H1 (cell line): Measurements from ENCODE around the gene SLC22A9. TPM values are rescaled to one million over a fixed set of nuclear protein-coding genes. Genes with fewer than 3 reads are reported as not detected.

Experiments
- CTCF ChIA-PET: fragments of 300-600 bp; sonication (Branson Sonifier 250); formaldehyde crosslinking; loops from one replicate; lab custom pipeline; 2021; ENCODE audit not compliant: partially characterized antibody; lab: Charles Lee
- POLR2A ChIA-PET: fragments of 300-600 bp; sonication (Branson Sonifier 250); formaldehyde crosslinking; loops from one replicate; lab custom pipeline; 2021; ENCODE audit warnings: inconsistent platforms; ENCODE audit not compliant: partially characterized antibody; lab: Charles Lee
- DNase-seq, 2 experiments: peaks; one replicate each; pipeline versions ENCODE4 v3.0.0 to v3.0.0-alpha.2; 2010 to 2022; ENCODE audit warnings: low spot score in 2 of 2, low read depth in 1 of 2, mixed read lengths in 1 of 2
- FAIRE-seq: peaks from 2 replicates; lab custom pipeline; 2011; peaks lifted over from hg19 to GRCh38; lab: Jason Lieb, UNC
- H2AFZ ChIP-seq: 2 replicates; pipeline ENCODE4 v1.8.1; 2012; ENCODE audit warnings: low read length, inconsistent platforms
- H2AK5ac ChIP-seq: 2 replicates; pipeline ENCODE4 v1.6.1; 2013; ENCODE audit warnings: low read depth, low read length
- H2BK120ac ChIP-seq: replicated peaks from 2 replicates; pipeline ENCODE3; 2013; ENCODE audit warnings: low read depth, low read length, inconsistent platforms
- H2BK12ac ChIP-seq: 2 replicates; pipeline ENCODE4 v1.6.1; 2013; ENCODE audit warnings: low read depth, low read length
- H2BK15ac ChIP-seq: 2 replicates; pipeline ENCODE4 v1.6.1; 2013; ENCODE audit warnings: low read length
- H2BK20ac ChIP-seq: 2 replicates; pipeline ENCODE4 v1.6.1; 2013; ENCODE audit warnings: low read length
- H2BK5ac ChIP-seq: 2 replicates; pipeline ENCODE4 v1.6.1; 2013; ENCODE audit warnings: low read depth, low read length
- H3K14ac ChIP-seq: 2 replicates; pipeline ENCODE4 v1.6.1; 2013; ENCODE audit warnings: inconsistent platforms; ENCODE audit not compliant: insufficient read length
- H3K18ac ChIP-seq: 2 replicates; pipeline ENCODE4 v1.6.1; 2013; ENCODE audit warnings: low read length; ENCODE audit errors: extremely low read depth
- H3K23ac ChIP-seq: 2 replicates; pipeline ENCODE4 v1.6.1; 2013; ENCODE audit warnings: inconsistent platforms; ENCODE audit not compliant: insufficient read length
- H3K23me2 ChIP-seq: 2 replicates; pipeline ENCODE4 v1.6.1; 2013; ENCODE audit warnings: low read depth, low read length
- H3K27ac ChIP-seq: 2 replicates; pipeline ENCODE4 v1.6.1; 2011; ENCODE audit warnings: low read depth, low read length, inconsistent platforms
- H3K27me3 ChIP-seq, 4 experiments: replicated peaks in 1 of 4; 1 replicate in 1 of 4; 2 replicates in 3 of 4; pipeline versions ENCODE4 v1.6.1 to v1.8.1; 2011 to 2013; ENCODE audit warnings: low read length in 3 of 4, mild to moderate bottlenecking in 3 of 4, inconsistent platforms in 2 of 4, mixed read lengths in 2 of 4, moderate library complexity in 1 of 4; ENCODE audit not compliant: control insufficient read depth in 3 of 4, insufficient read depth in 3 of 4; ENCODE audit errors: extremely low read depth in 1 of 4
- H3K36me3 ChIP-seq, 4 experiments: 2 replicates each; pipeline versions ENCODE4 v1.6.1 to v1.8.1; 2011 to 2013; ENCODE audit warnings: mild to moderate bottlenecking in 4 of 4, low read length in 3 of 4, moderate library complexity in 2 of 4, control low read depth in 1 of 4, inconsistent platforms in 1 of 4; ENCODE audit not compliant: insufficient read depth in 4 of 4, control insufficient read depth in 2 of 4
- H3K4ac ChIP-seq: replicated peaks from 2 replicates; pipeline ENCODE3; 2013; ENCODE audit warnings: low read length, low read depth, mixed read lengths, inconsistent platforms; ENCODE audit not compliant: insufficient read length
- H3K4me1 ChIP-seq, 4 experiments: replicated peaks in 1 of 4; 1 replicate in 1 of 4; 2 replicates in 3 of 4; pipeline versions ENCODE4 v1.6.1 to v1.8.1; 2011 to 2013; ENCODE audit warnings: low read length in 3 of 4, inconsistent platforms in 2 of 4, mixed read lengths in 1 of 4; ENCODE audit not compliant: insufficient read depth in 4 of 4, control insufficient read depth in 3 of 4
- H3K4me2 ChIP-seq, 2 experiments: 2 replicates each; pipeline versions ENCODE4 v1.6.1 to v1.8.1; 2011 to 2013; ENCODE audit warnings: low read depth in 2 of 2, low read length in 2 of 2, control low read depth in 1 of 2, inconsistent platforms in 1 of 2, mild to moderate bottlenecking in 1 of 2; ENCODE audit not compliant: insufficient read depth in 1 of 2
- H3K4me3 ChIP-seq, 4 experiments: fragments of 200-600, 300-600 bp in 1 of 4; sonication (generic), shearing (Covaris generic), sonication (Bioruptor Twin) in 1 of 4; 2 replicates each; pipeline versions ENCODE4 v1.5.1 to v1.8.1; 2011 to 2016; ENCODE audit warnings: low read length in 4 of 4, low read depth in 3 of 4, control low read depth in 2 of 4, inconsistent platforms in 2 of 4, mild to moderate bottlenecking in 2 of 4, mixed read lengths in 1 of 4, moderate library complexity in 1 of 4; ENCODE audit not compliant: insufficient read depth in 2 of 4; ENCODE audit errors: extremely low read depth in 1 of 4
- H3K56ac ChIP-seq: replicated peaks from 2 replicates; pipeline ENCODE3; 2013; ENCODE audit warnings: low read depth, mild to moderate bottlenecking, mixed read lengths, low read length, inconsistent platforms; ENCODE audit not compliant: insufficient read length
- H3K79me1 ChIP-seq: 2 replicates; pipeline ENCODE4 v1.6.1; 2013; ENCODE audit warnings: low read depth, low read length, control low read depth
- H3K79me2 ChIP-seq, 2 experiments: 2 replicates each; pipeline versions ENCODE4 v1.6.1 to v1.8.1; 2012 to 2013; ENCODE audit warnings: low read length in 2 of 2, mild to moderate bottlenecking in 2 of 2, inconsistent platforms in 1 of 2; ENCODE audit not compliant: insufficient read depth in 2 of 2, control insufficient read depth in 1 of 2
- H3K9ac ChIP-seq, 4 experiments: replicated peaks in 1 of 4; 1 replicate in 1 of 4; 2 replicates in 3 of 4; pipeline versions ENCODE4 v1.6.1 to v1.8.1; 2011 to 2013; ENCODE audit warnings: low read depth in 3 of 4, low read length in 3 of 4, control low read depth in 2 of 4, mild to moderate bottlenecking in 2 of 4, moderate library complexity in 2 of 4, inconsistent platforms in 1 of 4; ENCODE audit errors: extremely low read depth in 1 of 4
- H3K9me3 ChIP-seq, 2 experiments: 2 replicates each; pipeline versions ENCODE4 v1.6.1 to v1.8.1; 2012 to 2013; ENCODE audit warnings: mild to moderate bottlenecking in 2 of 2, moderate library complexity in 2 of 2, control low read depth in 1 of 2, inconsistent platforms in 1 of 2, low read depth in 1 of 2, low read length in 1 of 2, mixed read lengths in 1 of 2; ENCODE audit not compliant: insufficient read depth in 2 of 2
- H4K20me1 ChIP-seq, 2 experiments: replicated peaks in 1 of 2; 2 replicates each; pipeline versions ENCODE3 to v1.8.1; 2011 to 2013; ENCODE audit warnings: inconsistent platforms in 2 of 2, low read length in 2 of 2, mild to moderate bottlenecking in 1 of 2; ENCODE audit not compliant: insufficient read depth in 2 of 2, control insufficient read depth in 1 of 2
- H4K5ac ChIP-seq: 2 replicates; pipeline ENCODE4 v1.6.1; 2013; ENCODE audit warnings: low read length, low read depth, mixed read lengths, inconsistent platforms; ENCODE audit not compliant: insufficient read length
- H4K8ac ChIP-seq: 2 replicates; pipeline ENCODE4 v1.8.0; 2013; ENCODE audit warnings: mild to moderate bottlenecking, moderate library complexity, low read length, inconsistent platforms; ENCODE audit not compliant: insufficient read depth; ENCODE audit errors: extremely low read depth
- H4K91ac ChIP-seq: replicated peaks from 2 replicates; pipeline ENCODE3; 2013; ENCODE audit warnings: low read length, mixed read lengths, inconsistent platforms; ENCODE audit not compliant: insufficient read length
- EP300 ChIP-seq, 2 experiments: IDR thresholded peaks; 1 replicate in 1 of 2; 2 replicates in 1 of 2; pipeline ENCODE4 v1.6.1; 2011 to 2012; ENCODE audit warnings: low read depth in 2 of 2, low read length in 2 of 2, mild to moderate bottlenecking in 2 of 2, borderline replicate concordance in 1 of 2, inconsistent platforms in 1 of 2, moderate library complexity in 1 of 2
- GABPA ChIP-seq: IDR thresholded peaks from 2 replicates; pipeline ENCODE4 v1.6.1; 2011; ENCODE audit warnings: mild to moderate bottlenecking, low read length, moderate library complexity, borderline replicate concordance; ENCODE audit not compliant: insufficient read depth
- HDAC2 ChIP-seq, 2 experiments: fragments of 300-600 bp in 1 of 2; sonication (generic) in 1 of 2; IDR thresholded peaks; 2 replicates each; pipeline ENCODE4 v1.6.1; 2011 to 2012; ENCODE audit warnings: low read depth in 2 of 2, low read length in 2 of 2, mild to moderate bottlenecking in 2 of 2, moderate library complexity in 2 of 2, borderline replicate concordance in 1 of 2, inconsistent platforms in 1 of 2
- JUN ChIP-seq: IDR thresholded peaks from 2 replicates; pipeline ENCODE4 v1.6.1; 2011; ENCODE audit warnings: low read depth, mild to moderate bottlenecking, improper control_type of control experiment, low read length
- KDM4A ChIP-seq: IDR thresholded peaks from one replicate; pipeline ENCODE4 v1.7.1; 2012; ENCODE audit warnings: low read depth, mild to moderate bottlenecking, moderate library complexity, low read length, inconsistent platforms; ENCODE audit not compliant: severe bottlenecking
- SIRT6 ChIP-seq: IDR thresholded peaks from one replicate; pipeline ENCODE4 v1.7.1; 2012; ENCODE audit warnings: low read length, inconsistent platforms
- YY1 ChIP-seq: IDR thresholded peaks from 2 replicates; pipeline ENCODE4 v1.6.1; 2011; ENCODE audit warnings: low read depth, mild to moderate bottlenecking, low read length
- WGBS, 2 experiments: shearing (Covaris generic) in 1 of 2; methylation state at CpG; one replicate each; pipeline versions ENCODE4 v1.1.6 to v1.1.7; 2013 to 2015; ENCODE audit warnings: low lambda C conversion rate in 2 of 2, mixed read lengths in 2 of 2, inconsistent platforms in 1 of 2, low coverage in 1 of 2, missing lambda C conversion rate in 1 of 2; ENCODE audit not compliant: insufficient replicate concordance in 2 of 2, insufficient coverage in 1 of 2, insufficient read length in 1 of 2; ENCODE audit errors: extremely low coverage in 1 of 2, missing lambda C conversion rate in 1 of 2; 5-methylcytosine and 5-hydroxymethylcytosine counted together
- polyA plus RNA-seq, 7 experiments: library from polyadenylated mRNA; depleted of rRNA in 3 of 7; stranded (reverse) in 5 of 7; unstranded in 2 of 7; fragments of >200 nt in 5 of 7; fragments of 200-250 nt in 2 of 7; gene quantifications; 1 replicate in 5 of 7; 2 replicates in 1 of 7; 4 replicates in 1 of 7; pipeline versions ENCODE4 v1.2.1 to v1.2.3, GENCODE V29; 2011 to 2013; ENCODE audit warnings: missing spikeins in 2 of 7, mixed read lengths in 2 of 7
- total RNA-seq: library from RNA; stranded (reverse); fragmentation: NEBNext Ultra II Directional; extraction: Animal tissue kit (Norgen Biotek cat#: 25700); gene quantifications from 2 replicates; pipeline ENCODE4 v1.2.1, GENCODE V29; 2021

SLC22A9 gene
- total and polyA plus RNA-seq, 2 of the 8 experiments (the other 6 are each of a cell fraction or from before 2014, with no cell fraction given), result not detected

DNA sequence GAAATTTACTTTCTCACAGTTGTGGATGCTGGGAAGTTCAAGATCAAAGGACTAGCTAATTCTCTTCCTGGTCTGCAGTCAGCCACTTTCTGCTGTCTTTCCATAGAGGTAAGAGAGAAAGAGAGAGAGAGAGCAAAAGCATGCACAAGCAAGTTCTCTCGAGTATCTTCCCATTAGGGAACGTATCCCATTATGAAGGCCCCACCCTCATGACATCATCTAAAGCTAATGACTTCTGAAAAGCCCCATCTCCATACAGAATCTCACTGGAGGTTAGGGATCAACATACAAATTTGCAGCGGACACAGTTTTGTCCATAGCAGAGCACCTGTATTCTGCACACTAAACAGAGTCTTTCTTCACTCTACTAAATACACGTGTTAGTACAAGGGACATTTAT is 17.4 kb upstream of the SLC22A9 start:
- H4K20me1 ChIP-seq, result no peaks in the 10 kb centered on the region
- H3K79me1 ChIP-seq, result no peaks in the 10 kb centered on the region
- no peak overlapping the region for H3K56ac ChIP-seq
- DNase-seq, result no peak
- H3K18ac ChIP-seq, result no peak overlapping the region
- H3K4ac ChIP-seq, result no peak overlapping the region
- H3K23ac ChIP-seq, result no peak overlapping the region
- H3K27me3 ChIP-seq, result no peaks in the 10 kb centered on the region
- H2AK5ac ChIP-seq, result no peak overlapping the region
- no peak overlapping the region for H2BK15ac ChIP-seq
- H3K4me2 ChIP-seq, result no peak overlapping the region
- H4K91ac ChIP-seq, result no peak overlapping the region
- H3K9me3 ChIP-seq, result peaks cover 9 to 14% of the 10 kb centered on the region in 2 experiments; a peak in 3 of 4 replicates
- H2BK5ac ChIP-seq, result no peak overlapping the region
- H2BK120ac ChIP-seq, result no peak overlapping the region
- no peak overlapping the region for H4K5ac ChIP-seq
- no peaks in the 10 kb centered on the region for H3K23me2 ChIP-seq
- H2BK20ac ChIP-seq, result no peak overlapping the region
- no peak overlapping the region for H3K14ac ChIP-seq
- TF ChIP-seq SIRT6 (no peak), GABPA (no peak), YY1 (no peak), EP300 (IDR thresholded peaks at IDR 0.05; ENCODE audit: borderline replicate concordance in 1 of 2, low read depth in 2 of 2, low read length in 2 of 2) (no peak), HDAC2 (IDR thresholded peaks at IDR 0.05; ENCODE audit: borderline replicate concordance in 1 of 2, low read depth in 2 of 2, low read length in 2 of 2) (no peak), KDM4A (no peak), JUN (no peak)
- CTCF ChIA-PET, result no interaction called here
- POLR2A ChIA-PET, result interaction anchor here (0.6 kb wide), 1 partner anchor 64 kb away, joined by 3 read pairs; no protein-coding TSS in a partner anchor
- H2BK12ac ChIP-seq, result no peak overlapping the region
- H3K79me2 ChIP-seq, result no peaks in the 10 kb centered on the region
- H3K4me1 ChIP-seq, result no peaks in the 10 kb centered on the region
- WGBS, 2 experiments, result 88% methylated on average over 4 of the region's 4 CpGs; no CpG with 5 or more reads in 1 of the 2 experiments
- no peak overlapping the region for H3K27ac ChIP-seq
- H2AFZ ChIP-seq, result no peak overlapping the region
- no peaks in the 10 kb centered on the region; a peak in 1 of 8 replicates for H3K36me3 ChIP-seq
- no peak overlapping the region for H3K9ac ChIP-seq
- H4K8ac ChIP-seq, result no peak overlapping the region
- FAIRE-seq, result no peak
- H3K4me3 ChIP-seq, result no peak overlapping the region
